Measurements from ENCODE around the gene ADAMTSL3. TPM values are rescaled to one million over a fixed set of nuclear protein-coding genes. Genes with fewer than 3 reads are reported as not detected.

The ADAMTSL3 gene
- total RNA-seq, 1 experiment from 2014 or later = 1.8 TPM

DNA sequence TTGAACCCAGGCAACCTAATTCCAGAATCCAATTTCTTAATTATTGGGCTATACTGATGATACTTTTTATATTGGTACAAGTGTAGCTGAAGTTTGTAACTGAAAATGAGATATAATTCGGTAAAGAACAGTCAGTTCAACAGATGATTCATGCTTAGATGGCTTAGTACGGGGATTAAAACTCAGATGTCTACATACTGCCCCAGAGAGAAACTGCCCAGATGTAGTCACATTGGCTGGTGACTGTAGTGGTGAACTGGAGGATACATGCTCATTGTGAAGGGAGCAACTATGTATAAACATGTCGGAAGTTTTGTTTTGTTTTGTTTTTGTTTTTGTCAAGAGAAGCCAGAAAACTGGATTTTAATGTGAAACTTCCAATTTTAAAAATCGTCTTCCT is 179.6 kb downstream of the ADAMTSL3 start (continued):
- TF ChIP-seq STAT6 (CRISPR knock-in tag; conservative IDR thresholded peaks at IDR 0.05; ENCODE audit: low read depth) (no peak), ATF2 (CRISPR knock-in tag; IDR thresholded peaks at IDR 0.05; ENCODE audit: borderline replicate concordance, low read depth) (no peak), PRRX2 (CRISPR knock-in tag; IDR thresholded peaks at IDR 0.05) (no peak)

DNA sequence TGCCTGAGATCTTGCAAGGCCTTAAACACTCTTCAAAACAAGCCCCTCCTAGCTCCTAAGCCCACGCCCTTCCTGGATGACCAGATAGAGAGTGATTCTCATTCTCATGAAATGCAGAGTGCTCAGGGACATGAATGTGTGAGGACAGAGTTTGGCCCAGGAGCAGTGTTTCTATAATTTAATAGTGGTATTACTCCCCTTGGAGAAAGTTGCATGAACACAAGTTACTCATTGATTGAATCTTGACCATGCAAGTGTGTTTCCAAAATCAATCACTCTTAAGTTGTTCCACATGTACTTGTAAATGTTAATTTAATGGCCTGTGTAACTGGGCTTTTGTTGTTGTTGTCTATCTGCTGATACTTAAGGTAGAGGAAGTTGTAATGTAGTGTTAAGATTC is 181.6 kb downstream of the ADAMTSL3 start:
- peaks cover 5% of the 10 kb centered on the region for H3K4me1 Mint-ChIP-seq
- H3K27me3 Mint-ChIP-seq (ENCODE audit: low read depth) = no peaks in the 10 kb centered on the region
- H3K4me3 Mint-ChIP-seq = no peak overlapping the region
- no peak overlapping the region for H3K27ac Mint-ChIP-seq
- POLR2A ChIA-PET = no interaction called here
- H3K9me3 Mint-ChIP-seq = no peaks in the 10 kb centered on the region
- DNase-seq (ENCODE audit: low spot score) (no peak), ATAC-seq (no peak)
- TF ChIP-seq GTF2I (CRISPR knock-in tag; conservative IDR thresholded peaks at IDR 0.05) (no peak), SP1 (CRISPR knock-in tag; conservative IDR thresholded peaks at IDR 0.05) (no peak), NFATC4 (CRISPR knock-in tag; IDR thresholded peaks at IDR 0.05) (no peak), HMGA2 (CRISPR knock-in tag; IDR thresholded peaks at IDR 0.05) (no peak)
- TF ChIP-seq, protein P1, sequence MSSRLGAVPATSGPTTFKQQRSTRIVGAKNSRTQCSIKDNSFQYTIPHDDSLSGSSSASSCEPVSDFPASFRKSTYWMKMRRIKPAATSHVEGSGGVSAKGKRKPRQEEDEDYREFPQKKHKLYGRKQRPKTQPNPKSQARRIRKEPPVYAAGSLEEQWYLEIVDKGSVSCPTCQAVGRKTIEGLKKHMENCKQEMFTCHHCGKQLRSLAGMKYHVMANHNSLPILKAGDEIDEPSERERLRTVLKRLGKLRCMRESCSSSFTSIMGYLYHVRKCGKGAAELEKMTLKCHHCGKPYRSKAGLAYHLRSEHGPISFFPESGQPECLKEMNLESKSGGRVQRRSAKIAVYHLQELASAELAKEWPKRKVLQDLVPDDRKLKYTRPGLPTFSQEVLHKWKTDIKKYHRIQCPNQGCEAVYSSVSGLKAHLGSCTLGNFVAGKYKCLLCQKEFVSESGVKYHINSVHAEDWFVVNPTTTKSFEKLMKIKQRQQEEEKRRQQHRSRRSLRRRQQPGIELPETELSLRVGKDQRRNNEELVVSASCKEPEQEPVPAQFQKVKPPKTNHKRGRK (CRISPR knock-in tag; IDR thresholded peaks at IDR 0.05; ENCODE audit: borderline replicate concordance) = no peak
- no peaks in the 10 kb centered on the region for H3K36me3 Mint-ChIP-seq
- CTCF ChIA-PET = no interaction called here

DNA sequence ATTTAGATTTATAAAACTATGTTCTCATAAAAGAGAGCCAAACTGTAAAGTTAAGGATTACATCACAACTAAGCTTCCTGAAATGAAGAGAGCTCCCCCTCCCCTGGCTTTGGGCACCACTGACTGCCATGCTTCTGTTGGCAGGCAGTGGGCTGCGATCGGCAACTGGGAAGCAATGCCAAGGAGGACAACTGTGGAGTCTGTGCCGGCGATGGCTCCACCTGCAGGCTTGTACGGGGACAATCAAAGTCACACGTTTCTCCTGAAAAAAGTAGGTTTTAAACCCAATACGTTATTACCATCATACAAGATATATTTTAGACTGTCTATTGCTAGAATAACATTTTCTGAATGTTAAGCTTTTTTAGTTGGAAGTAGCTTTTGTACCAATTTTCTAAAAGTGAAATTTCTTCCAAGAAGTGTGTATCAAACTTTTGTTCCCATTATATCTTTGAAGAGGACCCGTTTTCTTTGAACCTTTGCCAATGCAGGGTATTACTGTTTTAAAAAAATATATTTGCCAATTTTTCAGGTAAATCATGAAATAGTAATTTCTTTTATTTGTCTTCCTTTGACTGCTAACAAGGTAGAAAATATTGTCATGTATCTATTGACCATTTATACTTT is 184.1 kb downstream of the ADAMTSL3 start:
- ChIA-PET CTCF (interaction anchor here (0.7 to 2.1 kb wide), 4 partner anchors 104 to 197 kb away, joined by 3 to 10 read pairs (median 4); no protein-coding TSS in a partner anchor), POLR2A (no interaction called here)
- peak; percentile 95 for ATAC-seq
- Mint-ChIP-seq H3K9me3 (no peaks in the 10 kb centered on the region), H3K27ac (no peak overlapping the region), H3K4me3 (no peak overlapping the region), H3K4me1 (peaks cover 4% of the 10 kb centered on the region), H3K36me3 (no peaks in the 10 kb centered on the region), H3K27me3 (ENCODE audit: low read depth) (no peaks in the 10 kb centered on the region)
- DNase-seq (ENCODE audit: low spot score) = peak; percentile 67
- TF ChIP-seq ZNF263 (CRISPR knock-in tag; IDR thresholded peaks at IDR 0.05; ENCODE audit: low read depth) = no peak
- TF ChIP-seq CTCF (IDR thresholded peaks at IDR 0.05) = no peak
- no peak for TF ChIP-seq ZNF219 (CRISPR knock-in tag; IDR thresholded peaks at IDR 0.05; ENCODE audit: borderline replicate concordance)
- TF ChIP-seq AFF4 (CRISPR knock-in tag; IDR thresholded peaks at IDR 0.05; ENCODE audit: borderline replicate concordance) = no peak
- TF ChIP-seq, protein P2, sequence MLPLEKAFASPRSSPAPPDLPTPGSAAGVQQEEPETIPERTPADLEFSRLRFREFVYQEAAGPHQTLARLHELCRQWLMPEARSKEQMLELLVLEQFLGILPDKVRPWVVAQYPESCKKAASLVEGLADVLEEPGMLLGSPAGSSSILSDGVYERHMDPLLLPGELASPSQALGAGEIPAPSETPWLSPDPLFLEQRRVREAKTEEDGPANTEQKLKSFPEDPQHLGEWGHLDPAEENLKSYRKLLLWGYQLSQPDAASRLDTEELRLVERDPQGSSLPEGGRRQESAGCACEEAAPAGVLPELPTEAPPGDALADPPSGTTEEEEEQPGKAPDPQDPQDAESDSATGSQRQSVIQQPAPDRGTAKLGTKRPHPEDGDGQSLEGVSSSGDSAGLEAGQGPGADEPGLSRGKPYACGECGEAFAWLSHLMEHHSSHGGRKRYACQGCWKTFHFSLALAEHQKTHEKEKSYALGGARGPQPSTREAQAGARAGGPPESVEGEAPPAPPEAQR (CRISPR knock-in tag; IDR thresholded peaks at IDR 0.05) = no peak
- no peak for TF ChIP-seq SMAD4 (CRISPR knock-in tag; IDR thresholded peaks at IDR 0.05)
- TF ChIP-seq NFE2L1 (CRISPR knock-in tag; IDR thresholded peaks at IDR 0.05) = no peak
- no peak for TF ChIP-seq FOXJ3 (CRISPR knock-in tag; IDR thresholded peaks at IDR 0.05; ENCODE audit: borderline replicate concordance)
- TF ChIP-seq GTF2I (CRISPR knock-in tag; conservative IDR thresholded peaks at IDR 0.05) = no peak
- TF ChIP-seq ZBTB21 (CRISPR knock-in tag; IDR thresholded peaks at IDR 0.05; ENCODE audit: borderline replicate concordance) = no peak
- no peak for TF ChIP-seq RELA (CRISPR knock-in tag; IDR thresholded peaks at IDR 0.05; ENCODE audit: borderline replicate concordance)
